ENCODE results near the gene LRRTM4. TPM values are rescaled to one million over a fixed set of nuclear protein-coding genes. Genes with fewer than 3 reads are reported as not detected.
"Not testable (repeated sequence)": the region's sequence is repeated elsewhere in the genome, so short reads cannot be mapped to it uniquely, and the experiment has no call there.

The LRRTM4 gene
- total and polyA plus RNA-seq, 4 donors = 0.52 to 2.7 TPM; not detected in 2

DNA sequence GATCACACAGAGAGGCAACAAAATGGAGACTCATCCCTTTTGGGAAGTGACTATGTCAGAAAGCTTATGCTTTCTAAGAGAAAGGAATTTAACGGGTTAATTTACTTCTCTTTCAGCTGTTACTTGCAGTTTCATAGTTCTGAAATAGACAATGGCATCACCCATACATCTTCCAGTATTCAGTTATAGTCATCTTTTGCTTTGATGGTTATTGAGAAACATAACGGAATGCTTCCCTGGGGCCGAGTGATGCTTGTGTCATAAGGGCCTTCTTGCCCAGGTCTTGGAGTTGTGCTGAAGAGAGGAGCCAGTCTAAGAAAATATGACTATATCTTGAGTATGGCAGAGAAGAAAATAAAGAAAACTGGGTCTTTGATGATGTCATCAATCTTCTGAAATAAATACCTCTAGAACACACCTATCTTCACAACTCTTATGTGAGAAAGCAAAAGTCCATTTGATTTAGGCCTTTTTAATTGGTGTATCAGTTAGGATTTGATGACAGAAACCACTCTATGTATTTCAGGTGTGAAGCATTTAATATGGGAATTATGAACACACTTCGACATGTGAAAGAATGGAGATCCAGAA, 328.2 kb downstream of the LRRTM4 start:
- ATAC-seq (ENCODE audit: low FRiP score) = no peak
- Histone ChIP-seq H3K27ac (ENCODE audit: low read depth in 1 of 2, low read length in 2 of 2) (no peak overlapping the region), H3K4me3 (ENCODE audit: low read length in 2 of 2) (no peak overlapping the region), H3K4me1 (ENCODE audit: control insufficient read depth in 1 of 2, insufficient read depth in 2 of 2, low read length in 2 of 2) (no peaks in the 10 kb centered on the region), H3K9me3 (ENCODE audit: control insufficient read depth, low read length) (no peaks in the 10 kb centered on the region), H3K27me3 (ENCODE audit: control insufficient read depth in 1 of 2, insufficient read depth in 2 of 2, low read length in 1 of 2) (no peaks in the 10 kb centered on the region), H3K36me3 (ENCODE audit: control insufficient read depth in 1 of 2, insufficient read depth in 2 of 2, low read length in 1 of 2) (no peaks in the 10 kb centered on the region)
- intact Hi-C loops (cut with DNase I) = no loop called here
- no peak for DNase-seq
- 90 to 94% methylated on average over 4 of the region's 4 CpGs for WGBS, 2 donors

DNA sequence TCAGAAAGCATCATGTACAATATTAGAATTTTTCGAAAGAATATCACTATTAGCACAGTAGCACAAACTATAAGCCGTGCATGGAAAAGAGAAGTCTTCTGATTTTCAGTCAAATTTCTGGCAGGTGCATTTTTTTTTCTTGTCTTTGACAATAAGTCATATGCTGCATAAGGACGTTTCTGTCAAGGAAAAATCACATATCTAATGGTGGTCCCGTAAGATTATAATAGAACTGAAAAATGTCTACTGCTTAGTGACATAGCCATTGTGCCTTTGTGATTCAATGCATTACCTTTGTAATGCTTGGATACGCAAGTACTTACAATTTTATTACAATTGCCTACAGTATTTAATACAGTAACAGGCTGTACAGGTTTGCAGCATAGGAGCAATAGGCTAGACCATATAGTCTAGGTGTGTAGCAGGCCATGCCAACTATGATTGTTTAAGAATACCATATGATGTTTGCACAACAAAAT, 329.3 kb downstream of the LRRTM4 start:
- Histone ChIP-seq H3K4me3 (ENCODE audit: low read length in 2 of 2) (no peak overlapping the region), H3K4me1 (ENCODE audit: control insufficient read depth in 1 of 2, insufficient read depth in 2 of 2, low read length in 2 of 2) (no peaks in the 10 kb centered on the region), H3K9me3 (ENCODE audit: control insufficient read depth, low read length) (no peaks in the 10 kb centered on the region), H3K27ac (ENCODE audit: low read depth in 1 of 2, low read length in 2 of 2) (no peak overlapping the region), H3K27me3 (ENCODE audit: control insufficient read depth in 1 of 2, insufficient read depth in 2 of 2, low read length in 1 of 2) (no peaks in the 10 kb centered on the region), H3K36me3 (ENCODE audit: control insufficient read depth in 1 of 2, insufficient read depth in 2 of 2, low read length in 1 of 2) (no peaks in the 10 kb centered on the region)
- WGBS, 2 donors = 85 to 86% methylated on average over 5 of the region's 5 CpGs
- DNase-seq = no peak
- no peak for ATAC-seq (ENCODE audit: low FRiP score)
- intact Hi-C loops (cut with DNase I) = no loop called here

DNA sequence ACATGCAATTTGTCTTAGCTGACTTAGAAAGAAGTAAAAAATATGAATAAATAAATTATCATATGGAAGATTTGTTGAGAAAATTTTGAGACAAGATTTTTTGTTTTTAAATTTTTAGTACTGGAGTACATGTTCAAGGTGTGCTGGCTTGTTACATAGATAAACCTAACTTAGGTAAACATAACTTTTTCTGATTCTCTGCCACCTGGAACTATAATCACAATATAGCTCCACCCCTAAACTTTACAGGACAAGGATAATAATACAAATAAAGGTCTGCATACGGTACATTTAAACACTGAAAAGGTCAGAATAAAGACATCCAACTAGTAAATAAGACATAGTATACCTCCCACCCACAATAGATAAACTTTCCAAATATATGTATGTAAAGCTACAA, 330.5 kb downstream of the LRRTM4 start:
- Histone ChIP-seq H3K27ac (ENCODE audit: low read depth in 1 of 2, low read length in 2 of 2) (no peak overlapping the region), H3K4me1 (ENCODE audit: control insufficient read depth in 1 of 2, insufficient read depth in 2 of 2, low read length in 2 of 2) (no peaks in the 10 kb centered on the region), H3K9me3 (ENCODE audit: control insufficient read depth, low read length) (no peaks in the 10 kb centered on the region), H3K27me3 (ENCODE audit: control insufficient read depth in 1 of 2, insufficient read depth in 2 of 2, low read length in 1 of 2) (no peaks in the 10 kb centered on the region), H3K4me3 (ENCODE audit: low read length in 2 of 2) (no peak overlapping the region), H3K36me3 (ENCODE audit: control insufficient read depth in 1 of 2, insufficient read depth in 2 of 2, low read length in 1 of 2) (no peaks in the 10 kb centered on the region)
- 0 to 83% methylated on average over 1 of the region's 1 CpG for WGBS, 2 donors
- DNase-seq = no peak
- intact Hi-C loops (cut with DNase I) = no loop called here
- no peak for ATAC-seq (ENCODE audit: low FRiP score)

DNA sequence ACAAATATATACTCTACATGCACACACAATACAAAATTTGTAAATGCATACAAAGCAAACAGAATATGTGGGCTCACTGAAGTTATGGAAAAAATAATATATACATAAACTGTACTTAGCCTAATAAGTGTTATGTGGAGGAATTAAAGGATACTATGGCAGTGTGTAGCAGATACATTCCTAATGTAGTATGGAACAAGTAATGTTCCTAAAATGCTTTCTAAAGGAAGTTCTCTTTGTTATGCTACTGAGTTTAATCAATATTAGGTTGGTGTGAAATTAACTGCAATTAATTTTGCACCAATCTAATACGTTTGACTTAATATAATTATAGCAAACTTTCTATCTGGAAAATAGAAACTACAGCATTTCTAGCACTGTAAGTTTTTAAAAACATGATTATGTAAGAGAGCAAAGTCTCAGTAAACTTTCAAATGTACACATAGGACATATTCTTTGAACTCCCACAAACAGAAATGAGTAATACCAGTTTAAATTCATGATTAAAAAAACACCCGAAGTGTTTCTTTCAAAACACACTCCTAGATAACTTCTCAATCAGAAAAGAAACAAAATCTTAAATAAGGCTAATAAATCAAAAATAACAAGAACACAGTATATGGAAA, 331.3 kb downstream of the LRRTM4 start:
- WGBS, 2 donors = 61 to 62% methylated on average over 2 of the region's 2 CpGs
- Histone ChIP-seq H3K9me3 (ENCODE audit: control insufficient read depth, low read length) (no peaks in the 10 kb centered on the region), H3K4me3 (ENCODE audit: low read length in 2 of 2) (no peak overlapping the region), H3K36me3 (ENCODE audit: control insufficient read depth in 1 of 2, insufficient read depth in 2 of 2, low read length in 1 of 2) (no peaks in the 10 kb centered on the region), H3K4me1 (ENCODE audit: control insufficient read depth in 1 of 2, insufficient read depth in 2 of 2, low read length in 2 of 2) (no peaks in the 10 kb centered on the region), H3K27me3 (ENCODE audit: control insufficient read depth in 1 of 2, insufficient read depth in 2 of 2, low read length in 1 of 2) (no peaks in the 10 kb centered on the region), H3K27ac (ENCODE audit: low read depth in 1 of 2, low read length in 2 of 2) (no peak overlapping the region)
- DNase-seq (no peak), ATAC-seq (ENCODE audit: low FRiP score) (no peak)
- intact Hi-C loops (cut with DNase I) = no loop called here

DNA sequence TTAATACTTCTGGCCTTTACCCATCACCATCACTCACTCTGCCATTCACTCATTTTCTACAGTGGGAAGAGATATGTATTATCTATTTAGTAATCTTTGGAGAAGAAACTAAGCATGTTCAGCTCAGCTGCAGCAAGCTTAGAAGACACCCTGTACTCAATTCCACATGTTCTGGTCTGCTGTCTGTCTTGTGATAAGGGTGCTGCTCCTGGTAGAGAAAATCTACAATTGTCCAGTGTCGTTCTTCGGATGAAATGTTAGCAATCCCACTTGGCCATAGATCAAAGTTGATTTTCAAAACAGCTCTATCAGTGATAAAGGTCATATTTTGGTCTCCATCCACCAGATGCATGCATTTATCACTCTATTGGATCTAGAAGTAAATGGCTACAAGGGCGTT, 337.1 kb downstream of the LRRTM4 start:
- no peak overlapping the region for H3K27ac ChIP-seq (ENCODE audit: low read depth in 1 of 2, low read length in 2 of 2)
- WGBS, 2 donors = 64 to 81% methylated on average over 3 of the region's 3 CpGs

DNA sequence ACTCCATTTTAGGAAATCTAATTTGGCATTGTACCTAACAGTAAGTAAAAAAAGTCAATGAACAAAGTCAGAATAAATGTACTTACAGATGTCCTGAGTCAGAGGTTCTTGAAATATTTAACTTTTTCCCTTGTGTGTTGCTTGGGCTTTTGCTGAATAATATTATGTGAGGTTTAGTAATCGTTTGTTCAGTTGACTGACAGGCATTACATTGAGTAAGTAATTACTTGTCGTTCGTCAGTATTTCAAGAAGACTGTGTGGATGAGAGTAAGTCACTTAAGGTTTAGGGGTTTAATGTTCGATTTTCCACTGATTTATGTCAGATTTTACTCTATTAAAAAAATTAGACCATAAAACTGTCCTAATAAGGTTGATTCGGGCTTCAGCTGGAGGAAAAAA, 342.9 kb downstream of the LRRTM4 start:
- H3K27me3 ChIP-seq (ENCODE audit: control insufficient read depth in 1 of 2, insufficient read depth in 2 of 2, low read length in 1 of 2) = no peaks in the 10 kb centered on the region
- no peaks in the 10 kb centered on the region for H3K36me3 ChIP-seq (ENCODE audit: control insufficient read depth in 1 of 2, insufficient read depth in 2 of 2, low read length in 1 of 2)
- intact Hi-C loops (cut with DNase I) = no loop called here
- H3K9me3 ChIP-seq (ENCODE audit: control insufficient read depth, low read length) = no peaks in the 10 kb centered on the region
- H3K4me3 ChIP-seq (ENCODE audit: low read length in 2 of 2) = no peak overlapping the region
- ATAC-seq (ENCODE audit: low FRiP score) = no peak
- H3K4me1 ChIP-seq (ENCODE audit: control insufficient read depth in 1 of 2, insufficient read depth in 2 of 2, low read length in 2 of 2) = no peaks in the 10 kb centered on the region
- H3K27ac ChIP-seq (ENCODE audit: low read depth in 1 of 2, low read length in 2 of 2) = no peak overlapping the region
- WGBS, 2 donors = 73 to 77% methylated on average over 5 of the region's 5 CpGs
- no peak for DNase-seq

More for the DNA sequence above, 337.1 kb downstream of the LRRTM4 start:
- Histone ChIP-seq H3K4me1 (ENCODE audit: control insufficient read depth in 1 of 2, insufficient read depth in 2 of 2, low read length in 2 of 2) (no peaks in the 10 kb centered on the region), H3K36me3 (ENCODE audit: control insufficient read depth in 1 of 2, insufficient read depth in 2 of 2, low read length in 1 of 2) (no peaks in the 10 kb centered on the region), H3K9me3 (ENCODE audit: control insufficient read depth, low read length) (no peaks in the 10 kb centered on the region), H3K27me3 (ENCODE audit: control insufficient read depth in 1 of 2, insufficient read depth in 2 of 2, low read length in 1 of 2) (no peaks in the 10 kb centered on the region), H3K4me3 (ENCODE audit: low read length in 2 of 2) (no peak overlapping the region)
- intact Hi-C loops (cut with DNase I) = no loop called here
- DNase-seq = no peak
- no peak for ATAC-seq (ENCODE audit: low FRiP score)

DNA sequence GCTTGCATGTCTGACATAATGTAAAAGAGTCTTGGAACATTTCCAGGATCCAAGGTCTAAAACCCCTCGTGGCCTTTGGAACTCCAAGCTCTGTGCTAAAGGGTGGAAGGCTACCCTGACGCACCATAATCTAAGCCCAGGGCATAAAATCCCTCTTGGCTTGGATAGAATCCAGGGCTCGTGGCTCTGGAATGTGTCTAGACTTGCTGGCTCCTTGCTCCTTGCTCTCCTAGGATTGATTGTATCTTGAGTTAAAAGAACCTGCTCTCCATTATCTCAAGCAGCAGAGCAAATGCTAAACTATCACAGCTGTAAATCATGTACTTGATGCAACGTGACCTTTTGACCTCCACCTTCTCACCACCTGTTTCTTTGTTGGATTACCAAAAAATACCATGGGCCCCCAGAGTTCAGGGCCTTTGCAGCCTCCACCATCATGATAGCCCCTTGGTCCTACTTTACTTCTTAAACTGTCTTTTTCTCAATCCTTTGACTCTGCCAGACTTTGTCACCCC, 346.9 kb downstream of the LRRTM4 start:
- ATAC-seq (ENCODE audit: low FRiP score); intact Hi-C loops (cut with DNase I); H3K9me3 ChIP-seq (ENCODE audit: control insufficient read depth, low read length); DNase-seq; H3K27ac ChIP-seq (ENCODE audit: low read depth in 1 of 2, low read length in 2 of 2); H3K4me3 ChIP-seq (ENCODE audit: low read length in 2 of 2); H3K27me3 ChIP-seq (ENCODE audit: control insufficient read depth in 1 of 2, insufficient read depth in 2 of 2, low read length in 1 of 2); H3K4me1 ChIP-seq (ENCODE audit: control insufficient read depth in 1 of 2, insufficient read depth in 2 of 2, low read length in 2 of 2); H3K36me3 ChIP-seq (ENCODE audit: control insufficient read depth in 1 of 2, insufficient read depth in 2 of 2, low read length in 1 of 2): not testable (repeated sequence)
- WGBS, 2 donors = 29 to 32% methylated on average over 4 of the region's 4 CpGs

DNA sequence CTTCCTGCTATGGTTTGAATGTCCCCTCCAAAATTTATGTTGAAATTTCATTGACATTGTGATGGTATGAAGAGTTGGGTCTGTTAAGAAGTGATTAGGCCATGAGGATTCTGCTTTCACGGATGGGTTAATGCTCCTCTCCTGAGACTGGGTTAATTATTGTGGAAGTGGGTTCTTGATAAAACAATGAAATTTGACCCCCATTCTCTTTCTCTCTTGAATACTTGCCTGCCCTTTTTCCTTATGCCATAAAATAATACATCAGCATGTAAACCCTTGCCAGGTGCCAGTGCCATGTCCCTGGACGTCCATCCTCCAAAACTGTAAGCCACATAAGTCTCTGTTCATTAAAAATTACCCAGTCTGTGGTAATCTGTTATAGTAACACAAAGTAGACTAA, 352.8 kb downstream of the LRRTM4 start:
- ATAC-seq (ENCODE audit: low FRiP score) = no peak
- Histone ChIP-seq H3K4me1 (ENCODE audit: control insufficient read depth in 1 of 2, insufficient read depth in 2 of 2, low read length in 2 of 2) (no peaks in the 10 kb centered on the region), H3K4me3 (ENCODE audit: low read length in 2 of 2) (no peak overlapping the region), H3K27me3 (ENCODE audit: control insufficient read depth in 1 of 2, insufficient read depth in 2 of 2, low read length in 1 of 2) (no peaks in the 10 kb centered on the region), H3K36me3 (ENCODE audit: control insufficient read depth in 1 of 2, insufficient read depth in 2 of 2, low read length in 1 of 2) (no peaks in the 10 kb centered on the region), H3K9me3 (ENCODE audit: control insufficient read depth, low read length) (no peaks in the 10 kb centered on the region), H3K27ac (ENCODE audit: low read depth in 1 of 2, low read length in 2 of 2) (no peak overlapping the region)
- no peak for DNase-seq
- WGBS, 2 donors = 62 to 73% methylated on average over 2 of the region's 2 CpGs
- intact Hi-C loops (cut with DNase I) = no loop called here

DNA sequence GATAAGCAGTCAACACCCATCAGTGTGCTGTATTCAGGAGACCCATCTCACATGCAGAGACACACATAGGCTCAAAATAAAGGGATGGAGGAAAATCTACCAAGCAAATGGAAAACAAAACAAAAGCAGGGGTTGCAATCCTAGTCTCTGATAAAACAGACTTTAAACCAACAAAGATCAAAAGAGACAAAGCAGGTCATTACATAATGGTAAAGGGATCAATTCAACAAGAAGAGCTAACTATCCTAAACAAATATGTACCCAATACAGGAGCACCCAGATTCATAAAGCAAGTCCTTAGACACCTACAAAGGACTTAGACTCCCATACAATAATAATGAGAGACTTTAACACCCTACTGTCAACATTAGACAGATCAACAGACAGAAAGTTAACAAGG, 358.2 kb downstream of the LRRTM4 start:
- ATAC-seq (ENCODE audit: low FRiP score) = not testable (repeated sequence)

More for the DNA sequence above, 358.2 kb downstream of the LRRTM4 start:
- intact Hi-C loops (cut with DNase I); H3K9me3 ChIP-seq (ENCODE audit: control insufficient read depth, low read length); H3K36me3 ChIP-seq (ENCODE audit: control insufficient read depth in 1 of 2, insufficient read depth in 2 of 2, low read length in 1 of 2); H3K27ac ChIP-seq (ENCODE audit: low read depth in 1 of 2, low read length in 2 of 2); H3K4me1 ChIP-seq (ENCODE audit: control insufficient read depth in 1 of 2, insufficient read depth in 2 of 2, low read length in 2 of 2); DNase-seq; H3K4me3 ChIP-seq (ENCODE audit: low read length in 2 of 2); H3K27me3 ChIP-seq (ENCODE audit: control insufficient read depth in 1 of 2, insufficient read depth in 2 of 2, low read length in 1 of 2): not testable (repeated sequence)

Data from aorta (tissue), 5 donors.